A204.1 (cell line): ENCODE data around the gene DEFB115.
"Not testable (repeated sequence)": the region's sequence is repeated elsewhere in the genome, so short reads cannot be mapped to it uniquely, and the experiment has no call there.

Source experiments
- FAIRE-seq: peaks from 2 replicates; lab custom pipeline; 2012; peaks lifted over from hg19 to GRCh38; lab: Jason Lieb, UNC

Gene DEFB115, protein sequence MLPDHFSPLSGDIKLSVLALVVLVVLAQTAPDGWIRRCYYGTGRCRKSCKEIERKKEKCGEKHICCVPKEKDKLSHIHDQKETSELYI

DNA sequence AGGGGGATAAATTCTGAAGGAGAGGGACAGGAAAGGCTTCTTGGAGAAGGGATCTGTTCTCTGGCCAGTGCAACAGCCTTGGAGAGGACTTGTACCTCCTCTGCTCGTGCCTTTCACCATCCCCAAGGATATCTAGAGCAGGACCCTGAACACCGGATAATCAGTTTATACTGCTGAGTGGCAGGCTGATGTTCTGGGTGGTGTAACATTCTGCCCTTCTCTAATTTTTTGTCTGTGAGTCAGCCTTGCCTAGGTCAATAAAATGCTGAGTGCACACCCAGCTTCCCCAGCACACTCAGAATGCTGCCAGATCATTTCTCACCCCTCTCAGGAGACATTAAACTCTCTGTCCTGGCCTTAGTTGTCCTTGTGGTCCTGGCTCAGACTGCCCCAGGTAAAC, at the start of gene DEFB115:
DEFB115 (plus strand) TSS at position 301 of the 400 bp plus-strand sequence; CDS start at position 301, 0 bp downstream.
- FAIRE-seq, result no peak

DNA sequence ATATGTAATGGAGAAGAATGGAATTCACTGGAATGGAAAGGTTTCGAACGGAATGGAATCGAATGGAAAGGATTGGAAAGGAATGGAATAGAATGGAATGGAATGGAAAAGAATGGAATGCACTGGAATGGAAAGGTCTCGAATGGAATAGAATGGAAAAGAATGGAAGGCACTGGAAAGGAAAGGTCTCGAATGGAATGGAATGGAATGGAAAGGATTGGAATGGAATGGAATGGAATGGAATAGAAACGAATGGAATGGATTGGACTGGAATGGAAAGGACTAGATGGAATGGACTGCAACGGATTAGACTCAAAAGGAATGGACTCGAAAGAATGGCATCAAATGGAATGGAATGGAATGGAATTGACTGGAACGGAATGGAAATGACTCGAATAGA, 20.5 kb upstream of the DEFB115 start:
- no peak for FAIRE-seq

DNA sequence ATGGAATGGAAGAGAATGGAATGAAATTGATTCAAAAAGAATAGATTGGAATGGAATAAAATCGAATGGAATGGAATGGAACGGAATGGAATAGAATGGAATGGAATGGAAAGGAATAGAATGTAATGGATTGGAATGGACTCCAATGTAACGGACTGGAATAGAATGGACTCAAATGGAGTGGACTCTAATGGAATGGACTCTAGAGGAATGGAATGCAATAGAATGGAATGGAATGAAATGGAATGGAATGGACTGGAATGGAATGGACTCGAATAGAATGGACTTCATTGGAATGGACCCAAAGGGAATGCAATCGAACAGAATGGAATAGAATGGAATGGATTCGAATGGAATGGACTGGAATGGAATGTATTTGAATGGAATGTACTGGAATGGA, 19.7 kb upstream of the DEFB115 start:
- no peak for FAIRE-seq

DNA sequence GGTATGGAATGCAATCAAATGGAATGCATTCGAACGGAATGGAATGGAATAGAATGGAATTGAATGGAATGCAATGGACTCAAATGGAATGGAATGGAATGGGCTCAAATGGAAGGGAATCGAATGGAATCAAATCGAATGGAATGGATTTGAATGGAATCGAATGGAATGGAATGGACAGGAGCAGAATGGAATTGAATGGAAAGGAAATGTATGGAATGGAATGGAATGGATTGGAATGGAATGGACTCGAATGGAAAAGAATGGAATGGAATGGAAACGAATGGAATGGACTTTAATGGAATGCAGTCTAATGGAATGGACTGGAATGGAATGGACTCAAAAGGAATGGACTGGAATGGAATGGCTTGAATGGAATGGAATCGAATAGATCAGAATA, 18.3 kb upstream of the DEFB115 start:
- no peak for FAIRE-seq

- FAIRE-seq, result no peak
Measured at GRCh38 chr20:31256959-31257358, 505 bp upstream of the DEFB115 start.

DNA sequence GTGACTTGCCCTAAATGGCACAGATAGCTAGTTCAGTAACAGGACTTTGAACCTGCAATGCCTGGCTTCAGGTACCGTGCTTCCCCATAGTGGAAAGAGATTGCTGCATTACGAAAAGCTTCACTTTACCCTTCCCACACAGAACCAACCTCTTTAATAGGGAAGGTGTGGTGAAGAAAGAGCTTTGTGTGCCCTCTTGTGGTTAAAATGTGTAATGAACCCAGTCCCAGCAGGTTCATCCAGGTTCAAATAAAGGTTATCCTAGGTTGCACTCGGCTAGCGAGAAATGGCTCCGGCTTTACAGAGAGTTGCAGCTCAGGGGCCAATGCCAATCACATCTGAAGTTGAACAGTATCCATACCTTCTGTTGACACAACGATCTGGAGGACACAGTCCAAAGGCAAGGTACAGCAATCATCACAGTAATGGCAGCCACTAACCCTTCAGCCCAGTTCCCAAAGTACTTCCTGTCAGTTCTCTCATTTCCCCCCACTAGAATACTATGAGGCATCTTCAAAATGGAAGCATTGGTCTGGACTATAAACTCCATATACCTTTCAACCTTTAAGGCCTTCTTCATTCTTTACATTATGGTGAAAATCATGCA, 3.0 kb downstream of the DEFB115 start:
- FAIRE-seq, result no peak

DNA sequence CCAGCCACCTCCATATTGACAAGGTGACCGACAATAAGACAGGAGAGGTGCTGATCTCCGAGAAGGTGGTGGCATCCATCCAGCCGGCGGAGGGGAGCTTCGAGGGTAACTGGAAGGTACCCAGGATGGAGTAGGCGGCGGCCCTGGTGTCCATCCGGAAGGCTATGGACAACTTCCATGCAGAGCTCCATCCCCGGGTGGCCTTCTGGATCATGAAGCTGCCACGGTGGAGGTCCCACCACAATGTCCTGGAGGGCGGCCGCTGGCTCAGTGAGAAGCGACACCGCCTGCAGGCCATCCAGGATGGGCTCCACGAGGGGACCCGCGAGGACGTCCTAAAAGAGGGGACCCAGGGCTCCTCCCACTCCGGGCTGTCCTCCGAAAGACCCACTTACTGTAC, 17.0 kb downstream of the DEFB115 start:
- FAIRE-seq, result no peak

GRCh38 chr20:31278178-31278577, 20.7 kb downstream of the DEFB115 start:
- no peak for FAIRE-seq

- not testable (repeated sequence) for FAIRE-seq
Measured at GRCh38 chr20:31284964-31285363, 27.5 kb downstream of the DEFB115 start.

DNA sequence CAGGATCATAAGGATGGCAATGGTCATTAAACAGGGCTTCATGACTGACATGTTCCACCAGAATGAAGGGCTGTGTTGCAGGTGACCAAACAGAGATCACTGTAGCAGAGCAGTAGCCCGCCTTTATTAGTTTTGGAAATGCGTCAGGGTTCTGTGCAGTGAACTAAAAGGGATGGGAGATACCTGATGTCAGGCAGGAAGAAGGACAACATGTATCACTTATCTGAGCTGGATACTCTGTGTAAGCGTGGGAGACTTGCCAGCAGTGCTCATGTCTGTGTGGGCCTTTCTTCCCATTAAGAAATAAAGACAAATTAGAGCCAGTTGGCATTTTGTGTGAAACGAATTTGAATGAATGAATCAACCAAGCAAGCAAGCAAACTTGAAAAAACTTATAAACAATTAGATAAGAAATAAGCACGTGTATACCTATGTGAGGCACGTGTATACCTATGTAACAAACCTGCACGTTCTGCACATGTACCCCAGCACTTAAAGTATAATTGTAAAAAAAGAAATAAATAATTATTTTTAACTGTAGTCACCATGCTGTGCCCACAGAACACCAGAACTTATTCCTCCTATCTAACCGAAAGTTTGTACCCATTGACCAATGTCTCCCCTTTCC, 51.2 kb downstream of the DEFB115 start, which contains the start of gene DEFB116:
DEFB116 (minus strand) TSS at position 51 of the 628 bp plus-strand sequence; CDS start at position 51, 0 bp downstream.
- FAIRE-seq, result no peak
